A673 (cell line): Measurements from ENCODE around the gene SYT17. TPM values are rescaled to one million over a fixed set of nuclear protein-coding genes. Genes with fewer than 3 reads are reported as not detected.

Source experiments
- BruUV-seq: library from RNA; stranded (reverse); fragments of 400-500 nt; replicated peaks from 2 replicates; lab custom pipeline; 2021; lab: Mats Ljungman, UMichigan
- CTCF ChIA-PET: fragments of 300-600 bp; sonication (Branson Sonifier 250); formaldehyde crosslinking; loops from one replicate; lab custom pipeline; 2022; ENCODE audit warnings: antibody characterized with exemption; lab: Charles Lee
- POLR2A ChIA-PET: fragments of 300-600 bp; sonication (Branson Sonifier 250); formaldehyde crosslinking; loops from one replicate; lab custom pipeline; 2022; ENCODE audit warnings: antibody characterized with exemption; ENCODE audit not compliant: low non-redundant PET; lab: Charles Lee
- DNase-seq: peaks from one replicate; pipeline ENCODE4 v3.0.0-alpha.2; 2015; ENCODE audit warnings: low spot score
- H3K27ac ChIP-seq: fragments of 200-600 bp; sonication (generic); 2 replicates; pipeline ENCODE4 v1.5.1; 2016; ENCODE audit warnings: mixed run types, low read depth, mild to moderate bottlenecking, mixed read lengths, antibody characterized with exemption, low read length; ENCODE audit not compliant: poor library complexity, severe bottlenecking
- H3K27me3 ChIP-seq: fragments of 200-600 bp; sonication (generic); replicated peaks from 2 replicates; pipeline ENCODE4 v1.6.1; 2017; ENCODE audit warnings: mixed run types, low read depth, mild to moderate bottlenecking, mixed read lengths, antibody characterized with exemption, low read length; ENCODE audit not compliant: insufficient read depth, poor library complexity
- H3K36me3 ChIP-seq: fragments of 200-600 bp; sonication (generic); 2 replicates; pipeline ENCODE4 v1.6.1; 2016; ENCODE audit warnings: mixed run types, mild to moderate bottlenecking, mixed read lengths, antibody characterized with exemption, low read length; ENCODE audit not compliant: insufficient read depth, poor library complexity, severe bottlenecking
- H3K4me1 ChIP-seq: fragments of 200-600 bp; sonication (generic); 2 replicates; pipeline ENCODE4 v1.6.1; 2017; ENCODE audit warnings: mixed run types, mild to moderate bottlenecking, mixed read lengths, antibody characterized with exemption, low read length; ENCODE audit not compliant: insufficient read depth, poor library complexity, severe bottlenecking
- H3K4me3 ChIP-seq: fragments of 200-600 bp; sonication (generic); 2 replicates; pipeline ENCODE4 v1.5.1; 2016; ENCODE audit warnings: low read depth, mixed run types, mild to moderate bottlenecking, mixed read lengths, low read length; ENCODE audit not compliant: poor library complexity, severe bottlenecking
- H3K9me3 ChIP-seq: fragments of 200-600 bp; sonication (generic); 2 replicates; pipeline ENCODE4 v1.6.1; 2016; ENCODE audit warnings: mixed run types, low read depth, mild to moderate bottlenecking, mixed read lengths, antibody characterized with exemption, low read length; ENCODE audit not compliant: poor library complexity, severe bottlenecking
- EZH2 ChIP-seq: fragments of 200-600 bp; sonication (generic); IDR thresholded peaks from 2 replicates; pipeline ENCODE4 v1.6.1; 2017; ENCODE audit warnings: borderline replicate concordance, low read depth, mild to moderate bottlenecking, mixed read lengths, antibody characterized with exemption, low read length; ENCODE audit not compliant: poor library complexity, severe bottlenecking
- intact Hi-C: fragments of 100-400 bp; cut with micrococcal nuclease; formaldehyde crosslinking; loops from one replicate; pipeline ENCODE4 v1.10.0; 2022; ENCODE audit not compliant: unreplicated experiment
- total RNA-seq: library from RNA; stranded (reverse); gene quantifications from 2 replicates; pipeline ENCODE4 v1.2.3, GENCODE V29; 2021
- TF ChIP-seq, protein P1 (sequence below): fragments of 300-800, 200-600 bp; sonication (generic); conservative IDR thresholded peaks from 2 replicates; pipeline ENCODE4 v1.5.1; 2017; ENCODE audit warnings: low read depth, mild to moderate bottlenecking, antibody characterized with exemption, low read length, moderate library complexity, mixed read lengths

SYT17 gene
- total RNA-seq, 1 experiment from 2014 or later, result 0.24 TPM

DNA sequence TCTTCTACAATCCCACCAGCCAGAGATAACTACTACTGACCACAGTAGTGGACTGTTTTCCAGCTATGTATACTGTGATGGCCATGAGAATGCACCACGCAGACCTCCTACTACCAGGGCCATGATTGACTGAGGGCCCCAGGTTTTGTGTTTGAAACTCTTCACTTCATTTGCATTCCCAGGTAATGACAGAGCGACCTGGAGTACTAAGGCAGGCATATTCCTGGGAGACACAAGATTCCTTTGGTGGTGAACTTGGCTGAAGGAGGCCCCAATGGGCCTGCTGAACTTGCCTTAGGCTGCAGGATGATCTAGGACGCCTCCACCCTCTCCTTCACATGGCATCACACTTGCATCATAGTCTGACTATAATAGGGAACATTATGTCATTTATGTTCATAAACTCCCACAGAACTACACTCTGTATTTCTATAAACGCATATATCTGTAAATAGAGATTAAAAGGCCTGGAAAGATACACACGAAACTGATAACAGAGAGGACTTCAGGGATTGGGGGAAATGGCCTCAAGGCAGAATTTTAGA lies 147.9 kb downstream of the SYT17 start:
- H3K4me3 ChIP-seq, result no peak overlapping the region
- H3K27me3 ChIP-seq, result no peaks in the 10 kb centered on the region
- no peaks in the 10 kb centered on the region for H3K4me1 ChIP-seq
- BruUV-seq, result no TSS peak
- H3K36me3 ChIP-seq, result no peaks in the 10 kb centered on the region
- no peak overlapping the region for H3K27ac ChIP-seq
- H3K9me3 ChIP-seq, result no peaks in the 10 kb centered on the region
- intact Hi-C loops, result no loop called here
- POLR2A ChIA-PET, result no interaction called here
- CTCF ChIA-PET, result no interaction called here
- DNase-seq, result no peak
- TF ChIP-seq, protein P1, sequence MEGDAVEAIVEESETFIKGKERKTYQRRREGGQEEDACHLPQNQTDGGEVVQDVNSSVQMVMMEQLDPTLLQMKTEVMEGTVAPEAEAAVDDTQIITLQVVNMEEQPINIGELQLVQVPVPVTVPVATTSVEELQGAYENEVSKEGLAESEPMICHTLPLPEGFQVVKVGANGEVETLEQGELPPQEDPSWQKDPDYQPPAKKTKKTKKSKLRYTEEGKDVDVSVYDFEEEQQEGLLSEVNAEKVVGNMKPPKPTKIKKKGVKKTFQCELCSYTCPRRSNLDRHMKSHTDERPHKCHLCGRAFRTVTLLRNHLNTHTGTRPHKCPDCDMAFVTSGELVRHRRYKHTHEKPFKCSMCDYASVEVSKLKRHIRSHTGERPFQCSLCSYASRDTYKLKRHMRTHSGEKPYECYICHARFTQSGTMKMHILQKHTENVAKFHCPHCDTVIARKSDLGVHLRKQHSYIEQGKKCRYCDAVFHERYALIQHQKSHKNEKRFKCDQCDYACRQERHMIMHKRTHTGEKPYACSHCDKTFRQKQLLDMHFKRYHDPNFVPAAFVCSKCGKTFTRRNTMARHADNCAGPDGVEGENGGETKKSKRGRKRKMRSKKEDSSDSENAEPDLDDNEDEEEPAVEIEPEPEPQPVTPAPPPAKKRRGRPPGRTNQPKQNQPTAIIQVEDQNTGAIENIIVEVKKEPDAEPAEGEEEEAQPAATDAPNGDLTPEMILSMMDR, result no peak
- TF ChIP-seq EZH2, result no peak

DNA sequence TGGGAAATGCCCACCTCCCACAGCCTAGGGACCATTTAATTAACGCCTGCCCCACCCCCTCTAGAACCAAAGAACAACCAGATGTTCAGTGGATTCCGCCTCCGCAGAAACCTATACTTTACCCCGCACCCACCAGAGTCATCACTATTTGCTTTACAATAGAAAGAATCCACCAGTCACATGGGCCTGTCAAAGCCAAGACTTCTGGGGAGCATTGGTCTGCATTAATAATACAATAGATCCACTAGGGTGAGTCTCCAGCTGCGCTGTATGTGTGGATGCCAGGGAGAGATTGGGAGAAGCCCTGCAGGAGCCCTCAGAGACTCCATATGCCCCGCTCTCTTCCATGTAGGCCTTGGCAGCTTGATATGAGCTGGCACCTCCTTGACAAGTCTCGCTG lies 148.8 kb downstream of the SYT17 start:
- no peaks in the 10 kb centered on the region for H3K36me3 ChIP-seq
- TF ChIP-seq EZH2, result no peak
- TF ChIP-seq, protein P1, result no peak

More for the DNA sequence above, 148.8 kb downstream of the SYT17 start:
- H3K4me3 ChIP-seq, result no peak overlapping the region
- H3K4me1 ChIP-seq, result no peaks in the 10 kb centered on the region
- no peaks in the 10 kb centered on the region for H3K9me3 ChIP-seq
- DNase-seq, result no peak
- ChIA-PET POLR2A (no interaction called here), CTCF (no interaction called here)
- no peak overlapping the region for H3K27ac ChIP-seq
- H3K27me3 ChIP-seq, result no peaks in the 10 kb centered on the region
- BruUV-seq, result no TSS peak
- intact Hi-C loops, result no loop called here

Other genes starting within 250 kb of the SYT17 start
- gene SMG1, start 241.8 kb upstream of the SYT17 start, total RNA-seq, result 100 and 105 TPM in 2 replicates
- 0.59 and 0.82 TPM in 2 replicates for gene TMC7, start 184.3 kb upstream of the SYT17 start, total RNA-seq
- 22.7 and 24.3 TPM in 2 replicates for gene COQ7, start 100.6 kb upstream of the SYT17 start, total RNA-seq
- gene ITPRIPL2, start 54.3 kb upstream of the SYT17 start, total RNA-seq, result 20.2 and 22.8 TPM in 2 replicates
- gene CLEC19A, start 117.5 kb downstream of the SYT17 start, total RNA-seq, result not detected in 2 replicates
- 1.0 and 3.5 TPM in 2 replicates for gene TMC5, start 249.6 kb downstream of the SYT17 start, total RNA-seq